Skin epidermis (tissue), 12 donors: ENCODE data around the gene PLA2R1.
A peak's percentile ranks its signal among the peaks of the same experiment; 100 is the strongest.

ENCODE experiments used
- H3K27ac ChIP-seq, 21 experiments: fragments of 200-600 bp; sonication (generic) in 11 of 21; one replicate each; pipeline ENCODE4 v1.5.0; 2020; ENCODE audit warnings: mild to moderate bottlenecking in 3 of 21, inconsistent platforms in 2 of 21, moderate library complexity in 2 of 21
- H3K4me3 ChIP-seq, 7 experiments: fragments of 200-600 bp; sonication (generic) in 2 of 7; one replicate each; pipeline ENCODE4 v1.5.0; 2020; ENCODE audit warnings: inconsistent platforms in 2 of 7, mild to moderate bottlenecking in 2 of 7, moderate library complexity in 1 of 7

Gene PLA2R1

DNA sequence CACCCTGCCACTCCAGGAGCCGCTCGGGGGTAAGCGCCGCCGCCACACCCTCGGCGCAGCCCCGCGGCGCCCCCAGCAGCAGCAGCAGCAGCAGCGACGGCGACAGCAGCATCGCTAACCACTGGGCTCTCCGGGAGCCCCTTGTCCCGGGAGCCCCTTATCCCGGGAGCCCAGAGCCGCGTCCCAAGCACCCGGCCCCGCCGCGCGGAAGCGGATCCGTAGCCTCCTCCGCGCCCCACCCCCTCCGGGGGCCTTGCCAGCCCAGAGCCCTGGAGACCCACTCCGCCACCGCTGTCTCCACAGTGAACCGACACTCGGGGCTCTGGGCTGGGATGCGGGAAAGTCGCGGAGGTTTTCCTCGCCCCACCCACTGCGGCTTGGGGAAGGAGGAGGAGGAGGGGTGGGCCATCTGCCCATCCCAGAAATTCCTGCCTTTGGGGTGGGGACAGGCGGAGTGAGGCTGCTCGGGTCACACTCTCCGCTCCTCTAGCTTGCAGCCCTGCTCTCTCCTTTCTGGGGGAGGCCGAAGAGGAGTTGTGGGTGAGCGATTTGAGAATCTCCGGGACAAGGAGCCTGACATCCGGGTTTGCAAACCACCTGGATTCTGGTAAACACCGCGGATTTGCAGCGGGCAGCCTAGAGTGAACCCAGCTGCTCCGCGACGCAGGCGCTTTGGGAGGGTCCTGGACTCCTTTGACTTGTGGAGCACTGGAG is at the start of gene PLA2R1:
Gene PLA2R1 (minus strand): TSS at position 324 of the 714 bp plus-strand sequence. CDS start 212 bp downstream, at position 112.
- H3K4me3 ChIP-seq = peak within 1 kb of the TSS; percentile 49 to 76 (median 61)
- H3K27ac ChIP-seq = peak within 1 kb of the TSS; percentile 25 to 86 (median 76)

GRCh38 chr2:160110674-160111239 is 48.3 kb upstream of the PLA2R1 start:
- peak overlapping the region in 8 of 21 experiments; percentile 17 to 57 (median 42) for H3K27ac ChIP-seq
- no peak overlapping the region for H3K4me3 ChIP-seq

GRCh38 chr2:160109939-160110673 is 47.7 kb upstream of the PLA2R1 start:
- H3K4me3 ChIP-seq = no peak overlapping the region
- peak overlapping the region in 9 of 21 experiments; percentile 3 to 70 (median 41) for H3K27ac ChIP-seq

DNA sequence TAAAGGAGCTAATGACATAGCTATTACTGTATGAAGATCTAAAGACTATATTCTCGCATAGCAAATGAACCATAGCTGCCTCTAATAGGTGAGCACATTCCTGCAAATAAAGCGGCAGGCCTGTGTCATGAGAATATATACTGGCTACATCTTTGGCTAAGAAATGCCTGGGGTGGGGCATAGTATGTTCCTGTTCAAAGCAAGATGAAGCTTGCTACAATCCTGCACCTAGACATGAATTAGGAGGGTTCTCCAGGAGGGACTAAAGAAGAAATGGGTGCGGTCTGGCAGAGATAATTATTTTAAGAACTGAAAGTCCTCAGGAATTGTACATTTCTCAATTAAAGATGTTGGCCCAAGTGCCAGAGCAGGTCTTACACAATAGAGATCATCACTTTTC is 46.8 kb upstream of the PLA2R1 start:
- H3K27ac ChIP-seq = peak overlapping the region in 1 of 21 experiments; percentile 70

DNA sequence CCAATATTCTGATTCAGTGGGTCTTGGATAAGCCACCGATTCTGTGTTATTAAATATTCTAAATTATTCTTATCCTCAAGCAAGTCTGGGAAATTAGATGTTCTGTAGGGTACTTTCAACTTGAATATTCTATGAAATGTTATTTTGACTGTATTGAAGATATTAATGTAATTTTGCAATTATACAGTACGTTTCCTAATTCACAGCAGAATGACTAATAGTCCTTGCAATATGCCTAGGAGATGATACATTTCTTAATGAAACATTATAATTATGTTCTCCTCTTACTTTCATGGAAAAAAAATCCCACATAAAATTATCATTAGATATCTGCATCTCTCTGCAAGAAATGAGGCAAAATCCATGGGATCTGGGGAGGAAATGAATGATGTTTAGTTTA is 46.2 kb upstream of the PLA2R1 start:
- Histone ChIP-seq H3K27ac (peak overlapping the region in 2 of 21 experiments; percentile 37 to 51), H3K4me3 (no peak overlapping the region)

More for the DNA sequence above, 46.8 kb upstream of the PLA2R1 start:
- H3K4me3 ChIP-seq = no peak overlapping the region

- Histone ChIP-seq H3K27ac (no peak overlapping the region), H3K4me3 (no peak overlapping the region)
These were observed 43.0 kb upstream of the PLA2R1 start for GRCh38 chr2:160105366-160105765.

- no peak overlapping the region for H3K4me3 ChIP-seq
- no peak overlapping the region for H3K27ac ChIP-seq
These were observed 41.7 kb upstream of the PLA2R1 start for GRCh38 chr2:160104115-160104514.

- Histone ChIP-seq H3K27ac (peak overlapping the region in 3 of 21 experiments; percentile 9 to 29 (median 24)), H3K4me3 (no peak overlapping the region)
These were observed 34.9 kb upstream of the PLA2R1 start for GRCh38 chr2:160097326-160097725.

GRCh38 chr2:160096409-160096808 is 34.0 kb upstream of the PLA2R1 start:
- Histone ChIP-seq H3K27ac (peak overlapping the region in 1 of 21 experiments; percentile 10), H3K4me3 (no peak overlapping the region)

- Histone ChIP-seq H3K27ac (peak overlapping the region in 4 of 21 experiments; percentile 18 to 62 (median 22)), H3K4me3 (no peak overlapping the region)
These were observed 30.0 kb upstream of the PLA2R1 start for GRCh38 chr2:160092445-160092844.

DNA sequence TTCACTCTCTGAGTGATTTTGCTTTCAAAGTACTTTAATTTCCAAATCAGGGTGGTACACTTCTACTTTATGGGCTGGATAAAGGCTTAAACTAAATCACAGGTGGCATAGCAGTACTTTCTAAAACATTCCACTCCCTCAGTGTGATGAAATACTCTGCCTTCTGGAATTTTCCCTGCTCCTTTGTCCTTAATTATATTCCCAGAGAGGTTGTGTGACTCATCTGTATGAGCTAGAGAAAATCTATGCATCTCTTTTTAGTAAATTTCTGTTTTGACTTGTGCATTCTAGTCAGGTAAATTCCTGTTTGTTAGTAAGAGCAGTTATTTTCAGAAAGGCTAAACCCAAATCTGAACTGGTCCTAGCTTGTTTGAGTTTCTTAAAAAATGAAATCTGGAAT is 29.0 kb upstream of the PLA2R1 start:
- H3K4me3 ChIP-seq = no peak overlapping the region
- peak overlapping the region in 1 of 21 experiments; percentile 62 for H3K27ac ChIP-seq

DNA sequence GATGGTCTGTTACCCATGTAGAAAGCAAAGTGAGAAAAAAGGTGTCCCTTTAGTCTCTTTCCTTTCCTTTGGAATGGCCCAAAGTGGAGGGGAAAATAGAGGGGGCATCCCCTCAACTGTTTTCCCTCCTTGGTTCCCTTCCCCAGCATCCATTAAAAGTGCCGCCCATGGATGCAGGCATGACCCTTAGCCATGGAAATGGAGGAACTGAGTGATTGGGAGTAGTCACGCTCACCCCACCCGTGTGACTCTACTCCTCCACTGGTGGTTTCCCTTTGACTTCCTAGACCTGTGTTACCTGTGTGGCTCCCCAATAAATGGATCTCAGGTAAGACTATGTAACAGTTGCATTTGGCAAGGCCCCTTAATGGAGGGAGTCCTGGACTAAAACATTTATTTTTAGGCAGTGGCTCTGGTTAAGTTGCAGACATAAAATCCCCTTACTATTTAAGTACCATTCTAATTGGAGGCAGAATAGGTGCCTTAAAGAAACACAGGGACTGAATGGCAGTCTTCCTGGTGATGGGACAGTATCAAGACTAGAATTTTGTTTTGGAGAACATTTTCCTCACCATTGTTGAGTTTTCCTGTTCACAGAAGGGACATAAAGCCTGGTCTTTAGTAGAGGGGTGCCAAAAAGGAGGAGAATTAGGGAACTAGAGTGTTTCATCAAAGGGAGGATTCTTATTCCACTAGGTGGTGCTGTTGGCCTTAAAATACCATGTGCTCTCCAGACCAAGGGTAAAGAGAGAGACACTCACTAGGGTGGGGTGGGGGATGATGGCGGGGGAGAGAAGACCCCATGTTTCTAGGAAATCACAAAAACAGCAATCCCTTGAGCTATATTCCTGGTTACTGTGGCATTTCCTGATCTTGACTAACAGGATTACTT is 25.7 kb upstream of the PLA2R1 start:
- H3K4me3 ChIP-seq = no peak overlapping the region
- H3K27ac ChIP-seq = no peak overlapping the region

DNA sequence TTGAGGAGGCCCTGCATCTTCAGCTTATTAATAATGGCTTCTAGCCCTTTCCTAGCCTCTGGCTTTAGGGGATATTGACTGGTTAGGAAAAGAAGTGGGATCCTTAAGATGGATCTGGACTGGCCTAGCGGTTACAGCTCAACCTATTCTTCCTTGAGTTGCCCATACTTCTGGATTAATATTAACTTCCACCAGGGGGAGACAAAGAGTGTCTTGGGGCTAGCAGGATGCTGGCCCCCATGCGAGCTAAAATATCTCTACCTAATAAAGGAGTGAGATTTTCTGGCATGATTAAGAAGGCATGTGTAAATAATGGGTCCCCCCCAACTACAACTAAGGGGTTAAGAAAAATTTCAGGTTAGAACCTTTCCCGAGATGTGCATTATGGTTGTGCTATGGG is 23.2 kb upstream of the PLA2R1 start:
- H3K4me3 ChIP-seq = no peak overlapping the region
- H3K27ac ChIP-seq = no peak overlapping the region

GRCh38 chr2:160077912-160078810 is 15.7 kb upstream of the PLA2R1 start:
- Histone ChIP-seq H3K27ac (no peak overlapping the region), H3K4me3 (no peak overlapping the region)

- no peak overlapping the region for H3K27ac ChIP-seq
- H3K4me3 ChIP-seq = no peak overlapping the region
These were observed 14.5 kb upstream of the PLA2R1 start for GRCh38 chr2:160076914-160077313.

DNA sequence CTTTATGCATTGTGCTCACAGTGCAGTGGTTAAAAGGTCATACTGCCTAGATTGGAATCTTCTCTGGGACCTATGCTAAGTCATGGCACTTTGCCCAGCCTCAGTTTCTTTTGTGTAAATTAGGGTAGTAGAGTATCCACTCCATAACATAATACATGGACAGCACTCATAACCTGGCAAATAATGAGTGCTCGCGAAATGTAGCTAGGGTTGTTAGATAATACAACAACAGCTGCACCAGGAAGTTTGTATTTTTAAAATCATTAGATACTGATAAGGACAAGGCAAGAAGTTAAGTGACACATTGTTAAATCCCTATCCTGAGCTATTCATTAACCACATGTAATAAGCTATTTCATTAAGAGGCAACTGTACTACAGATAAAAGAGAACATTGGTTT is 13.8 kb upstream of the PLA2R1 start:
- no peak overlapping the region for H3K27ac ChIP-seq
- H3K4me3 ChIP-seq = no peak overlapping the region

GRCh38 chr2:160075171-160075570 is 12.8 kb upstream of the PLA2R1 start:
- no peak overlapping the region for H3K27ac ChIP-seq
- no peak overlapping the region for H3K4me3 ChIP-seq

- Histone ChIP-seq H3K4me3 (no peak overlapping the region), H3K27ac (no peak overlapping the region)
These were observed 11.0 kb upstream of the PLA2R1 start for GRCh38 chr2:160073284-160073888.
